ENCODE results near the gene TRAF5.
"Not testable (repeated sequence)": the region's sequence is repeated elsewhere in the genome, so short reads cannot be mapped to it uniquely, and the experiment has no call there.

GRCh38 chr1:211407749-211408148 lies 81.1 kb downstream of the TRAF5 start:
- TF ChIP-seq CTCF (IDR thresholded peaks at IDR 0.05; ENCODE audit: low read length); EZH2 (optimal IDR thresholded peaks at IDR 0.05; ENCODE audit: low read depth, low read length); EZH2phosphoT487 (IDR thresholded peaks at IDR 0.05; ENCODE audit: low read length): not testable (repeated sequence)
